PFSK-1 (cell line): ENCODE data around the gene FAM117A.

Experiments used
- POLR2AphosphoS5 ChIP-seq: IDR thresholded peaks from 2 replicates; pipeline ENCODE4 v1.6.1; 2012; ENCODE audit warnings: low read depth, mild to moderate bottlenecking, control low read depth, low read length, moderate library complexity
- REST ChIP-seq, 2 experiments: IDR thresholded peaks; 2 replicates each; pipeline versions ENCODE4 v1.6.1 to v1.8.0; 2011 to 2012; ENCODE audit warnings: low read depth in 2 of 2, low read length in 2 of 2, control low read depth in 1 of 2, inconsistent platforms in 1 of 2, mild to moderate bottlenecking in 1 of 2, moderate library complexity in 1 of 2; ENCODE audit not compliant: insufficient read depth in 1 of 2

DNA sequence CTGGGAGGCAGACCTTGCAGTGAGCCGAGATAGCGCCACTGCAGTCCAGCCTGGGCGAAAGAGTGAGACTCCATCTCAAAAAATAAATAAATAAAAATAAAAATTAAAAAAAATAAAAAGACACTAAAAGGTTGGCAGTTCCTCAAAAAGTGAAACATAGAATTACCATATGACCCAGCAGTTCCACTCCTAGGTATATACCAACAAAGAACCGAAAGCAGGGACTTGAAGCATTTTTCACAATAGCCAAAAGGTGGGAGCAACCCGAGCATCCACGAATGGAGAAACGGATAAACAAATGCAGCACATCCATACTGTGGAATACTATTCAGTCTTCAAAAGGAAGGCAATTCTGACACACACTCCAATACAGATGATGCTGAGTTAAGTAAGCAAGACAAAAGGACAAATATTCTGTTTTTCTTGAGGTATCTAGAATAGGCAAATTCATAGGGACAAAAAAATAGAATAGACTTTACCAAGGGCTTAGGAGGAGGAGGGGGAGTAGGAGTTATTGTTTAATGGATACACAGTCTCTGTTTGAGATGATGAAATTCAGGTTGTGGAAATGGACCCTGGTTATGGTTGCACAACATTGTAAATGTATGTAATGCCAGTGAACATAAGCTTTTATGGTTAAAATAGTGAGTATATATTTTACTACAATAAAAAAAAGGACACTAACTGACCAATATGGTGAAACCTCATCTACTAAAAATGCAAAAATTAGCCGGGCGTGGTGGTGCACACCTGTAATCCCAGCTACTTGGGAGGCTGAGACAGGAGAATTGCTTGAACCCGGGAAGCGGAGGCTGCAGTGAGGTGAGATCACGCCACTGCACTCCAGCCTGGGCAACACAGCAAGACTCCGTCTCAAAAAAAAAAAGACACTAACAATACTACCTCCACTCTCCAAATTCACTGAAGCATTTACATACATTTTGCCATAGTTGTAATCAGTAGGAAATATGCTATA lies 29.1 kb downstream of the FAM117A start:
- TF ChIP-seq POLR2AphosphoS5 (no peak), REST (IDR thresholded peaks at IDR 0.05; ENCODE audit: insufficient read depth in 1 of 2, low read depth in 2 of 2, low read length in 2 of 2) (no peak)
